OCI-LY7 (cell line): Measurements from ENCODE around the gene SASH1.

Source experiments
- EZH2phosphoT487 ChIP-seq: fragments of 200-600 bp; sonication (generic); IDR thresholded peaks from 2 replicates; pipeline ENCODE4 v1.6.1; 2018; ENCODE audit warnings: low read depth, borderline replicate concordance, mild to moderate bottlenecking, mixed run types, antibody characterized with exemption, low read length, moderate library complexity, mixed read lengths
- TF ChIP-seq, protein P1 (sequence below): fragments of 200-600 bp; sonication (generic); conservative IDR thresholded peaks from 2 replicates; pipeline ENCODE4 v1.5.1; 2014; ENCODE audit warnings: mild to moderate bottlenecking, antibody characterized with exemption, low read length, moderate library complexity, mixed read lengths

DNA sequence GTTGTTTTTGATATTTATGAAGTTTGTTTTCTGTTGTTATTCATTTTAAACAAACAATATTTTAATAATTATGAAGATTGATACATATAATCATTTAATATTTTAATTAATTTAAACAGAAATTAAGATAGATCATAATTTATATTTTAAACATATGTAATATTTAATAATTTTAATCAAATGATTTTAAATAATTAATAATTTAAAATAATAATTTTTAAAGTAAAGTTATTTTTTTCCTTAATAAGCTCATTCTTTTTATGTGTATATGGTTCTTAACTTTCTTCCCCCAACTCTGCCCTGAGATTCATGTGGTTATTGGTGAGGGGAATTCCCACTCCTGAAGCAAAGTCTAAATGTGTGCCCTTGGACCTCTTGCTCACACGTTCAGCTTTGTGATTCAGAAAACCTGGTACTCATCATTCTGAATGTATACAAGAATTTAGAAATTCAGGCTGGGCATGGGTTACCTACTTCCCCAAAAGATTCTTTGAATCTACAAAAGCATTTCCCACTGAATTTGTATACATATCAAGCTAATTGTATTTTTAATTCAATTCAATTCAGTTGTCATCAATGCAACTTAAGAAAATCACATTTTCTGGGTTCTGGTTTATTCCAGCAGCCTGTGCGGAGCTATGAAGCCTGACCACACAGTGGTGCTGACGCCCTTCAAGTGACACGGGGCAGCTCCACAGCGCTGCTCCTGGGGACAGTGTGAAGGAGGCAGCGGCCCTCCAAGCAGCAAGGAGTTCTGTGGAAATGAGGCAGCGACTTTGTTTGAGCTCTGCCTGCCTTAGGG lies 235.2 kb downstream of the SASH1 start:
- TF ChIP-seq, protein P1, sequence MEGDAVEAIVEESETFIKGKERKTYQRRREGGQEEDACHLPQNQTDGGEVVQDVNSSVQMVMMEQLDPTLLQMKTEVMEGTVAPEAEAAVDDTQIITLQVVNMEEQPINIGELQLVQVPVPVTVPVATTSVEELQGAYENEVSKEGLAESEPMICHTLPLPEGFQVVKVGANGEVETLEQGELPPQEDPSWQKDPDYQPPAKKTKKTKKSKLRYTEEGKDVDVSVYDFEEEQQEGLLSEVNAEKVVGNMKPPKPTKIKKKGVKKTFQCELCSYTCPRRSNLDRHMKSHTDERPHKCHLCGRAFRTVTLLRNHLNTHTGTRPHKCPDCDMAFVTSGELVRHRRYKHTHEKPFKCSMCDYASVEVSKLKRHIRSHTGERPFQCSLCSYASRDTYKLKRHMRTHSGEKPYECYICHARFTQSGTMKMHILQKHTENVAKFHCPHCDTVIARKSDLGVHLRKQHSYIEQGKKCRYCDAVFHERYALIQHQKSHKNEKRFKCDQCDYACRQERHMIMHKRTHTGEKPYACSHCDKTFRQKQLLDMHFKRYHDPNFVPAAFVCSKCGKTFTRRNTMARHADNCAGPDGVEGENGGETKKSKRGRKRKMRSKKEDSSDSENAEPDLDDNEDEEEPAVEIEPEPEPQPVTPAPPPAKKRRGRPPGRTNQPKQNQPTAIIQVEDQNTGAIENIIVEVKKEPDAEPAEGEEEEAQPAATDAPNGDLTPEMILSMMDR = peak; percentile 93
- no peak for TF ChIP-seq EZH2phosphoT487
